Peyer's patch (tissue), 4 donors: ENCODE results near the gene OR56A1.

Experiments
- CTCF ChIP-seq, 6 experiments: fragments of 450-650 bp in 4 of 6; fragments of 200-600 bp in 2 of 6; sonication (generic) in 1 of 6; IDR thresholded peaks; one replicate each; pipeline ENCODE4 v1.5.1; 2017 to 2019; ENCODE audit warnings: antibody characterized with exemption in 6 of 6, mild to moderate bottlenecking in 3 of 6, moderate library complexity in 1 of 6
- POLR2A ChIP-seq, 2 donors: fragments of 450-650 bp; IDR thresholded peaks; one replicate each; pipeline ENCODE4 v1.5.1; 2017; ENCODE audit warnings: antibody characterized with exemption in 2 of 2, mild to moderate bottlenecking in 2 of 2, moderate library complexity in 2 of 2

- TF ChIP-seq POLR2A (IDR thresholded peaks at IDR 0.05): no peak
- no peak for TF ChIP-seq CTCF (IDR thresholded peaks at IDR 0.05)
These were observed 35.8 kb downstream of the OR56A1 start for GRCh38 chr11:5994791-5995190.
